Measurements from ENCODE around the gene NUBP2.
A peak's percentile ranks its signal among the peaks of the same experiment; 100 is the strongest.

NUBP2 gene

GRCh38 chr16:1782408-1783264 lies at the start of gene NUBP2, which contains the start of gene SPSB3:
Gene NUBP2, plus strand, starts transcription at chr16:1782960. Its CDS starts 61 bp downstream, at chr16:1783021.
Gene SPSB3, minus strand, starts transcription at chr16:1782571. Its CDS starts 1,088 bp downstream, at chr16:1781483.
- peak; percentile 96 to 99 for DNase-seq (ENCODE audit: low read depth in 2 of 2)

- DNase-seq (ENCODE audit: low read depth in 2 of 2), result no peak
Observed at GRCh38 chr16:1734123-1734522, 48.6 kb upstream of the NUBP2 start.

- no peak for DNase-seq (ENCODE audit: low read depth in 2 of 2)
Observed at GRCh38 chr16:1734816-1735215, 47.9 kb upstream of the NUBP2 start.

- DNase-seq (ENCODE audit: low read depth in 2 of 2), result no peak
Observed at GRCh38 chr16:1740234-1740633, 42.5 kb upstream of the NUBP2 start.

GRCh38 chr16:1740781-1741490 lies 41.8 kb upstream of the NUBP2 start:
- DNase-seq (ENCODE audit: low read depth in 2 of 2), result no peak

- DNase-seq (ENCODE audit: low read depth in 2 of 2), result no peak
Observed at GRCh38 chr16:1741553-1742165, 41.1 kb upstream of the NUBP2 start.

- DNase-seq (ENCODE audit: low read depth in 2 of 2), result no peak
Observed at GRCh38 chr16:1743376-1744337, 39.1 kb upstream of the NUBP2 start.

- no peak for DNase-seq (ENCODE audit: low read depth in 2 of 2)
Observed at GRCh38 chr16:1744338-1744840, 38.4 kb upstream of the NUBP2 start.

GRCh38 chr16:1745181-1745899 lies 37.4 kb upstream of the NUBP2 start:
- DNase-seq (ENCODE audit: low read depth in 2 of 2), result no peak

GRCh38 chr16:1745900-1746692 lies 36.7 kb upstream of the NUBP2 start:
- no peak for DNase-seq (ENCODE audit: low read depth in 2 of 2)

GRCh38 chr16:1746693-1747195 lies 36.0 kb upstream of the NUBP2 start:
- DNase-seq (ENCODE audit: low read depth in 2 of 2), result no peak

GRCh38 chr16:1747934-1748333 lies 34.8 kb upstream of the NUBP2 start:
- no peak for DNase-seq (ENCODE audit: low read depth in 2 of 2)

- DNase-seq (ENCODE audit: low read depth in 2 of 2), result no peak
Observed at GRCh38 chr16:1749152-1750117, 33.3 kb upstream of the NUBP2 start.

GRCh38 chr16:1751946-1752345 lies 30.8 kb upstream of the NUBP2 start:
- no peak for DNase-seq (ENCODE audit: low read depth in 2 of 2)

GRCh38 chr16:1752853-1753252 lies 29.9 kb upstream of the NUBP2 start:
- no peak for DNase-seq (ENCODE audit: low read depth in 2 of 2)

GRCh38 chr16:1754204-1754603 lies 28.6 kb upstream of the NUBP2 start:
- no peak for DNase-seq (ENCODE audit: low read depth in 2 of 2)

- no peak for DNase-seq (ENCODE audit: low read depth in 2 of 2)
Observed at GRCh38 chr16:1757714-1758461, 24.9 kb upstream of the NUBP2 start.

All from stimulated activated CD4-positive, alpha-beta T cell treated with anti-CD3 and anti-CD28 coated beads, Interleukin-12 subunit alpha, Interleukin-12 subunit beta, amount 100 ng/mL, for 24 hours (primary cell).